OCI-LY3 (cell line): Measurements from ENCODE around the gene PLCXD1.

Experiments used
- H2AFZ ChIP-seq: fragments of 200-600, 300-600 bp; shearing (Covaris generic); 2 replicates; pipeline ENCODE4 v1.6.0; 2014; ENCODE audit warnings: antibody characterized with exemption, low read depth, low read length
- H3K27ac ChIP-seq: fragments of 200-600, 300-600 bp; sonication (generic); 2 replicates; pipeline ENCODE4 v1.5.1; 2014; ENCODE audit warnings: mild to moderate bottlenecking, low read length, moderate library complexity, mixed read lengths
- H3K27me3 ChIP-seq: fragments of 200-600, 300-600 bp; sonication (generic); 2 replicates; pipeline ENCODE4 v1.6.1; 2014; ENCODE audit warnings: low read depth, low read length, mixed read lengths
- H3K36me3 ChIP-seq: fragments of 200-600, 300-600 bp; sonication (generic); replicated peaks from 2 replicates; pipeline ENCODE3; 2014; ENCODE audit warnings: low read depth, low read length, mixed read lengths
- H3K4me1 ChIP-seq: fragments of 300-600, 200-600 bp; sonication (generic); 2 replicates; pipeline ENCODE4 v1.6.1; 2014; ENCODE audit warnings: low read length, mixed read lengths
- H3K4me2 ChIP-seq: fragments of 200-600, 300-600 bp; sonication (generic); 2 replicates; pipeline ENCODE4 v1.6.1; 2014; ENCODE audit warnings: low read length, mixed read lengths
- H3K4me3 ChIP-seq: fragments of 300-600, 200-600 bp; sonication (generic); 2 replicates; pipeline ENCODE4 v1.5.1; 2014; ENCODE audit warnings: antibody characterized with exemption, mild to moderate bottlenecking, low read length, moderate library complexity
- H3K79me2 ChIP-seq: fragments of 300-600, 200-600 bp; shearing (Covaris generic); 2 replicates; pipeline ENCODE4 v1.6.1; 2014; ENCODE audit warnings: mild to moderate bottlenecking, low read length, mixed read lengths
- H3K9ac ChIP-seq: fragments of 300-600, 200-600 bp; shearing (Covaris generic); 2 replicates; pipeline ENCODE4 v1.6.0; 2014; ENCODE audit warnings: mild to moderate bottlenecking, low read length, moderate library complexity
- H3K9me3 ChIP-seq: fragments of 200-600, 300-600 bp; shearing (Covaris generic); 2 replicates; pipeline ENCODE4 v1.6.1; 2014; ENCODE audit warnings: low read length, mixed read lengths; ENCODE audit not compliant: insufficient read depth
- H4K20me1 ChIP-seq: fragments of 200-600, 300-600 bp; sonication (generic); 2 replicates; pipeline ENCODE4 v1.6.1; 2016; ENCODE audit warnings: low read length, mixed read lengths; ENCODE audit not compliant: insufficient read depth
- CTCF ChIP-seq: fragments of 200-600, 300-600 bp; sonication (generic); IDR thresholded peaks from 2 replicates; pipeline ENCODE4 v1.5.1; 2014; ENCODE audit warnings: antibody characterized with exemption, low read length, low read depth
- EZH2phosphoT487 ChIP-seq: fragments of 200-600 bp; shearing (Covaris generic); IDR thresholded peaks from 2 replicates; pipeline ENCODE4 v1.6.1; 2018; ENCODE audit warnings: antibody characterized with exemption, mixed run types, low read depth

PLCXD1 gene

GRCh38 chrX:330726-331150 lies 49.6 kb downstream of the PLCXD1 start:
- H2AFZ ChIP-seq = no peak overlapping the region
- no peak overlapping the region for H3K9ac ChIP-seq
- no peaks in the 10 kb centered on the region for H3K4me1 ChIP-seq
- no peaks in the 10 kb centered on the region for H3K79me2 ChIP-seq
- H3K4me2 ChIP-seq = no peak overlapping the region
- peaks cover 12% of the 10 kb centered on the region for H3K36me3 ChIP-seq
- H3K4me3 ChIP-seq = no peak overlapping the region
- no peak overlapping the region for H3K27ac ChIP-seq
- no peaks in the 10 kb centered on the region for H3K27me3 ChIP-seq
- no peaks in the 10 kb centered on the region for H4K20me1 ChIP-seq
- TF ChIP-seq EZH2phosphoT487 (no peak), CTCF (no peak)
- H3K9me3 ChIP-seq = no peaks in the 10 kb centered on the region

- Histone ChIP-seq H3K4me3 (no peak overlapping the region), H3K27me3 (no peaks in the 10 kb centered on the region), H3K4me1 (no peaks in the 10 kb centered on the region), H3K9ac (no peak overlapping the region), H4K20me1 (no peaks in the 10 kb centered on the region), H3K9me3 (no peaks in the 10 kb centered on the region), H2AFZ (no peak overlapping the region), H3K4me2 (no peak overlapping the region), H3K79me2 (no peaks in the 10 kb centered on the region), H3K27ac (no peak overlapping the region), H3K36me3 (peaks cover 15% of the 10 kb centered on the region)
- TF ChIP-seq CTCF (no peak), EZH2phosphoT487 (no peak)
Observed at GRCh38 chrX:331151-331824, 50.1 kb downstream of the PLCXD1 start.

- H3K9me3 ChIP-seq = no peaks in the 10 kb centered on the region
- TF ChIP-seq EZH2phosphoT487 (no peak), CTCF (no peak)
- no peak overlapping the region for H3K27ac ChIP-seq
- no peak overlapping the region for H3K4me3 ChIP-seq
- no peak overlapping the region for H3K4me2 ChIP-seq
- H3K79me2 ChIP-seq = no peaks in the 10 kb centered on the region
- H3K36me3 ChIP-seq = peaks cover 20% of the 10 kb centered on the region
- no peak overlapping the region for H2AFZ ChIP-seq
- no peak overlapping the region for H3K9ac ChIP-seq
- no peaks in the 10 kb centered on the region for H3K4me1 ChIP-seq
- H3K27me3 ChIP-seq = no peaks in the 10 kb centered on the region
- no peaks in the 10 kb centered on the region for H4K20me1 ChIP-seq
Observed at GRCh38 chrX:331825-332495, 50.8 kb downstream of the PLCXD1 start.

GRCh38 chrX:332496-332860 lies 51.3 kb downstream of the PLCXD1 start:
- no peak overlapping the region for H3K4me2 ChIP-seq
- H2AFZ ChIP-seq = no peak overlapping the region
- no peak overlapping the region for H3K27ac ChIP-seq
- H3K4me3 ChIP-seq = no peak overlapping the region
- H3K27me3 ChIP-seq = no peaks in the 10 kb centered on the region
- peaks cover 23% of the 10 kb centered on the region for H3K36me3 ChIP-seq
- no peak for TF ChIP-seq CTCF
- no peak for TF ChIP-seq EZH2phosphoT487
- H3K9ac ChIP-seq = no peak overlapping the region
- H4K20me1 ChIP-seq = no peaks in the 10 kb centered on the region
- no peaks in the 10 kb centered on the region for H3K4me1 ChIP-seq
- H3K9me3 ChIP-seq = no peaks in the 10 kb centered on the region
- H3K79me2 ChIP-seq = no peaks in the 10 kb centered on the region
